ENCODE data around the gene DLX4.
A peak's percentile ranks its signal among the peaks of the same experiment; 100 is the strongest.

Gene DLX4

DNA sequence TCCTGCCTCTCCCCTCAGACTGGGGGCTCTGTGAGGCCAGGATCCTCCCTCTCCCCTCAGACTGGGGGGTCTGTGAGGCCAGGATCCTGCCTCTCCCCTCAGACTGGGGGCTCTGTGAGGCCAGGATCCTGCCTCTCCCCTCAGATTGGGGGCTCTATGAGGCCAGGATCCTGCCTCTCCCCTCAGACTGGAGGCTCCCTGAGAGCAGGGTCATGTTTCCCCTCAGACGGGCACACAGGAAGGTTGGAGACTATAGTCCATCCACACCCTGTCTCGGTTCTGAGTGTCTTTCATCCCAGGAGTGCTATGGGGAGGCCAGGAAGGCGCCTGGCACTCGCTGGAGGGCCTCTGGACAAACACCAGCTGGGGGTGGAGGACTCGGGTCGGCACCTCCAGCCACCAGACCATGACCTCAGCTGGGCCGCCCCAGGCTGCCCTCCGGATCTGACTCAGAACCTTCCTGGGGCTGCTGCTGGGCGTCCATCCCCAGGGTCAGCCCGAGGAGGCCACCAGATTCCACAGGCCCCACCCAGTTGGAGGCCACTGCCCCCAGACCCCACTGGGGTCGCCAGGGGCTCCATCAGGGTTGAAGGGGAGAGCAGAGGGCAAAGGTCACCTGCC, 21.9 kb upstream of the DLX4 start:
- DNase-seq (ENCODE audit: low read depth in 2 of 3, low spot score in 2 of 3), result no peak

DNA sequence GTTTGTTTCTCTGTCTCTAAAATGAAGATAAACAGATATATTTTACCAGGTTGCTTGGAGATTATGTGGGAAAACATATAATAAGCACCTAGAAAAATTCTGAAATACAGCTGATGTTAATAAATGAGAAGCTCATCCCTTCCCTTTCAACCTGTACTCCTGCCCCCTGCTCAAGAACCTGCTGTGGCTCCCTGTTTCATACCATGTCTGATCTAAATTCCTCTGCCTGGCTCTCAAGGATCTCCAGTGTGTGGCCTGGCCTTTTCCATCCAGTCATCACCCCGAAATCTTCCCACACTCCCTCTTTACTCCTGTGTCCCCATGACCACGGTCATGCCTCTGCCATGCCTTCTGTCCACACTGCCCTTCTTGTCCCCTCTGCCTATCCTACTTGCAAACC, 19.4 kb upstream of the DLX4 start:
- DNase-seq (ENCODE audit: low read depth in 2 of 3, low spot score in 2 of 3), result no peak

DNA sequence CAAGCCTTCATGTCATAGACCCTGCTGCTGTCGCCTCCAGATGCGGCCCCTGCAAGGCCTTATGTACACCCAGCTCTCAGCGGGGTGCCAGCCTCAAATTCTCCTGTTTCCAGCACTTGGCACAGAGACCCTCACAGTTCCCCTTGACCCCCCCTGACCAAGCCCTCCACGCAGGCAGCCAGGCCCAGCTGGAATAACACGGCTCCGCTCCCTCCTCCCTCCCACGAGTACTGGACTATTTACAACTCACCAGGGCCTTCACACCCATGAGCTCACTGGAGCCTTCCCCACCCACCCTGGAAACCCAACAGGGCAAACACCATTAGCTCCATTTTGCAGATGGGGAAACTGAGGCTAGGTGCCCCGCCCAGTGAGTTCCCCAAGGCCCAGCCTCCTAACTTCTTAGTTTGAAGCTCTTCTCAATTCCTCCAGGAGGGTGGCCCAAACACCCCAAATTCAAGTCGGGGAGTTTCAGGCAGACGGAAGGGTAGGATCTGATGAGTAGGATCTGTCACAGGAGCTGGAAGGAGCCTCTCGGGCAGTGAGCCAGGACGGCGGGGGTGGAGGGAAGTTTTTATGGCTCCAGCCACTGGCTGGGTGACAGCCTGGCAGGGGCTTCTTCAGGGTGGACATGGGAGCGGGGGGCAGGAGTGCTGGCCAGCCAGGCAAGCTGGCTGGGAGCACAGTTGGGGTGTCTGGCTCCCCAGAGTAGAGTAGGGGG, 17.5 kb upstream of the DLX4 start:
- DNase-seq (ENCODE audit: low read depth in 2 of 3, low spot score in 2 of 3), result no peak

DNA sequence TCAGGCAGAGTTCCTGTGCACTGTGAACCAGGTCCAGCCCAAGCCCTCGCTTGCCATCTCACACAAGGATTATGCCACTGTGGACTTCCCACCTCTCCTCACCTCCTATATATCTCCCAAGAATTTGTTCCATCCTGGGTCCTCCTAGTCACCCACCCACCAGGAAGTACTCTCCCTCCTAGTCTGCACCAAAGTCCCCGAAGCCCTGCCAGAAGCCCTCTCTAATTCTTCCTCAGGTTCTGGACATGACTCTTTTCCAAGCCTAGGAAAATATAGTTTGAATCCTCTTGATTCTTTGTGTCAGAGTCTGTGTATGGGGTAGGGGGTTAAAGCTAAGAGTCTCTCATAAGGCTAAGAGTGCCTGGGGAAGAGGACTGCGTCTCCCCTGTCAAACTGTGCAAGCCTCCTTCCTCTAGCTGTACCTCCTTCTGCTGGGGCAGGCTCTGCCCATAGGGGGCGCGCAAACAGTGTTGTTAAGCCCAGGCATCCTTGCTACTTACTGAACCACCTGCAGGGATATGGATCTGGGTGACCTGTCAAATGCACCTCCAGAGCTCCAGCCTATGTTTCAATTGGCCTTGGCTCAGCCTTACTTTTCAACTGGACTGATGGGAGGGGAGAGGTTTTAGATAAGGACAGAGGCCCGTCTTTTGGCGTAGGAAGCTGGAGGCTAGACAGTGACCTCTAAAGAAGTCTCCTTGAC, 16.6 kb upstream of the DLX4 start:
- DNase-seq (ENCODE audit: low read depth in 2 of 3, low spot score in 2 of 3), result peak; percentile 51 to 64 (median 61)

DNA sequence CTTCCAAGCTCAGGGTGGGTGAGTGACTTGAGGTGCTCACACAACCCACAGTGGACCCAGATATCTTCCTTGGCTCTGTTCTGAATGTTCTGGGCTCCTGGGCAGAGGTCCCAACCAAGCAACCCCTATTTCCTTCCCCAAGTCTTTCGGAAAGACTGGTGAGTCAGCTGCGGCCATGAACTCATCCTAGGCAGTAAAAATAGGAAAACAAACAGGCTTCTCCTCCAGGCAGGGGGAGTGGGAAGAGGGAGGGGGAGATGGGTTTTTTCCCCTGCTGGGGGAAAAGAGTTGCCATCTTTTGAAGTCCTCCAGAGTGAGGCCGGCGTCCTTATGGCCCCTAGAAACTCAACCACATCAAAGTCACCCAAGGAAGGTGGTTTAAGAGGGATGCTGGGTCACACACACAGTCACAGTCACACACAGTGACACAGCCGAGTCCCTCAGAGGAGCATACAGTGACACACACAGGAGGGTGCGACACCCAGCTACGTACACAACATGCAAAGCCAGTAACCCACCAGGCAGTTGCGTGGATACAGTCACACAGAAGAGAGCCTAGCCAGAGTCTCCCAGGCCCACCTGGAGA, 16.0 kb upstream of the DLX4 start:
- no peak for DNase-seq (ENCODE audit: low read depth in 2 of 3, low spot score in 2 of 3)

DNA sequence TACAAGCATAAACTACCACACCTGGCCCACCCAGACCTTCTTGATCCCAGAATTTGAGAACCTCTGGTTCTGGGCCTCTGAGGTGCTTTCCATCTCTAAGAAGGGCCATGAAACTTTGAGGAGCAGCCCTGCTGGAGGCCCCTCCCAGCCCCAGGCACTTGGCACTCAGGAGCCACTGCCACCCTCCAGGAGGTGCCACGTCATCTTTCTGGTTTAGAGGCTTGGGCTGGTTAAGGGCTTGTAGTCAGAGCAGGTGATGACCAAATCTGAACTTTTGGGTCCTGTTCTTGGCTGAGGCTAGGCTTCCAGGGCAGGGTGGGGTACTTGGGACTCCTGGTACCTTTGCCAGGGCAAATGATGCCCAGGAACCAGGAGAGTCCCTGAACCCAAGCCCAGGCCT, 13.8 kb upstream of the DLX4 start:
- DNase-seq (ENCODE audit: low read depth in 2 of 3, low spot score in 2 of 3), result no peak

DNA sequence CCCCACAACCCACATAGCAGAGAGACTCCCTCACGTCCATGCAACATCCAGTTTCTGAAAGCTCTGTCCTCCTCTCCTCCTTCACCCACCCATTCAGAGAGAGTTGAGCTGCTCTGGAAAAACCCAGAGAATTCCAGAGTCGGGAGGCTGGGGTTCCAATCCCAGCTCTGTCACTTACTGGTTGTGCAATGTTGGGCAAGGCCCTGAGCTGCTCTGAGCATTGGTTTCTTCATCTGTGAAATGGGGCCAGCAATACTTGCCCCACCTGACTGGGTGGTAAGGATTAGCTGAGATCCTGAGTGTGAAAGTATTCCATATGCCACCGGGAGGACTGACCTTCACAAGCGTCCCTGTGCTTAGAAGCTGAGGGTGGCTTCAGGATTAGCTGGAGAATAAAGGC, 12.2 kb upstream of the DLX4 start:
- DNase-seq (ENCODE audit: low read depth in 2 of 3, low spot score in 2 of 3), result no peak

DNA sequence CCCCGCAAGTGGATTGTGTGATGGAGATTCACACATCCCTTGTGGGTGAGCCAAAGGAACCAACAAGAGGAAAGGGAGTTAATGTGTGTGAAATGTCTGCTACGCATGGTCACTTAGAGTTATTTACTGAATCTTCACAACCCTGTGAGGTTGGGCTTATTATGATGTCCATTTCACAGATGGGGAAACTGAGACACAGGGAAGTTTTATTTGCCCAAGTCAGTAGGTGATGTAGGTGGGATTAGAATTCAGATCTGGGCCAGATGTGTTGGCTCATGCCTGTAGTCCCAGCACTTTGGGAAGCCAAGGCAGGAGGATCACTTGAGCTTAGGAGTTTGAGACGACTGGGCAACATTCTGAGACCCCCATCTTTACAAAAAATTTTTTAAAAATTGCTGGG, 11.6 kb upstream of the DLX4 start:
- no peak for DNase-seq (ENCODE audit: low read depth in 2 of 3, low spot score in 2 of 3)

DNA sequence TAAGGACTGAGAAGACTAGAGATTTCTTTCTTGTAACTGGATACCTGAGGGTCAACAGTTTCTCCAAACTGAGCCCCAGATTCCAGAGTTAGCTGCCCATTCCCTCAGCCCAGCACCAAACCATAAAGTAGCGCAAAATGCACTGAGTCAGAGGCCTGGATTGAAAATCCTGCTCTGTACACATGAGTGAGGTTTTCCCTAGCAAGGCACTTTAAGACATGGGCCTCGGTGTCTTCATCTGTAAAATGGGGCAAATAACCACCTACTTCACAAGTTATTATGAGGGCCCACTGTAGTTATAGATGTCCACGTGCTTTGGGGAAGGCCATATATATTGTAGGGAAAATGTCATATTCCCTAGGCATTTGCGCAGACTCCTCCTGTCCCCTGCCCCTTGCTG, 10.3 kb upstream of the DLX4 start:
- DNase-seq (ENCODE audit: low read depth in 2 of 3, low spot score in 2 of 3), result no peak

DNA sequence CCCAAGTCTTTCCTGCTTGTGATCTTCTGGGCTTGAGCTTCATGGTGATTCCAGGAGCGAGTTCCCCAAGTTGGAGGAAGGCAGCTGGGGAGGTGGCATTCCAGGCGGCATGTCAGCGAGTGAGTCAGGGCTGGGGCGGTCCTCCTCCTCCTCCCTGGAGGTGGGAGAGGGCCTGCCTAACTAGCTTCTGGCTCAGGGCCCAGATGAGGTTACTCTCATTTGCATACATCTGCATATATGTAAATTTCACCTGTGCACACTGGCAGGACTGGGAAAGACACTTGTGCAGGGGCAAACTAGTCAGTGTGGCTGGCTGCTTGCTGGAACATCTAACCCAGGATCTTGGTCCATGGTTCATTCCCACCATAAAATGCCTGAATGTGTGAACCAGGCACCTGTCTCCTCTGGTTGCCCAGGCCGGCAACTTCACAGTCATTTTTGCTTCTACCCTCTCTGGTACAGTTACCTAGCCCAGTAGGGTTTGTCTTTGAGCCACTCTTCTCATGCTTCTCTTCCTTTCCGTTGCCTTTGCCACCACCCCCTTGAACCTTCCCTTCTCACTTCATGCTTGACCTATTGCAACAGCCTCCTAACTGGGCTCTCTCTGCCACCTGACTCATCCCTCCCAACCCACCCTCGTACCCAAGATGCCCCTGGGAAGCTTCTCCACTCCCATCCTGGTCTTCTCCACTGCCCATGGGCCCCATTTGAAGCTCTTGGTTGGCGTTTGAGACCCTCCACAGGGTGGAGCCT, 9.6 kb upstream of the DLX4 start:
- no peak for DNase-seq (ENCODE audit: low read depth in 2 of 3, low spot score in 2 of 3)

DNA sequence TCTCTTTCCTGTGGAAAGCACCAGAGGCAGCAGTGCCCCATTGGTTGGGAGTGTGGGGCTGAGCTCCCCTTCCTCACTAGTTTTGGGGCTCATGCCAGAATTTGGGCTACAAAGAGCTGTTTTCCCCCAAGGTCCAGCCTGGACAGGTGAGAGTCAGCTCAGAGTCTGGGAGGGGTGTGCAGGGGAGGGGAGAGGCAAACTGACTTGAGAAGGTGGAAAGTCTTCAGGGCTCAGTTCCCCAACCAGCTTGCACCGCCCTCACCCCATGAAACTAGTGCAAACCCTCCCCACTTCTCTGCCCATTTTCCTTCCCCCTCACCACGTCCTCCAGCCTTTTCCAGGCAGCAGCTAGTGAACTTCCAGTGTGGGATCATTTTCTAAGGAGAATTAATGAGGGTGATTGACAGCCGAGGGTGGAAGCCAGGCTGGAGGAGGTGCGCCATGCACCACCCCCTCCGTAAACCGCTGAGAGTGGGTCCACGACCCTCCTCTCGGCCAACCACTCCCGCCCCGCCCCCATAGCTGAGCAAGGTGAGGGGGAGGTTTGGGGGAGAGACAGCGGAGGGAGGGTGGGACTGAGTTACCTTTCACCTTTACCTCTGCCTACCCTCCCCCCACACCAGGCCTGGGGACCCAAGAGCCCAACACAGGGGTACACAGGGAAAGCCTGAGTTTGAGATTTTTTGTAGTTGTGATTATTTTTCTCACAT, 6.2 kb upstream of the DLX4 start:
- no peak for DNase-seq (ENCODE audit: low read depth in 2 of 3, low spot score in 2 of 3)

DNA sequence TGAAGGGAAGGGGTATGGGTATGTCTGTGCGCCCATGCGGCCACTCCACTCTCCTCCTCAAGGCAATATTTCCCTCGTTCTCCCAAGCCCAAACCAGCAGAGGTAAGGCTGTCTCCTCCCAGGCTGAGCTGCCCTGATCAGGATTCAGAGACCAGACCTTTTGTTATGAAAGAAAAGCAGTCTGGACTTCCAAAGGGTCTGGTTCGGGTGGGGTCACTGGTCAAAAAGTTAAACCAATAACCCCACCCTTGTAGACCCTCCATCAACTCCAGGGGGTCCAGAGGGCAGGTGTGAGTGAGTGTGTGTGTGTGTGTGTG, 5.7 kb upstream of the DLX4 start:
- no peak for DNase-seq (ENCODE audit: low read depth in 2 of 3, low spot score in 2 of 3)

DNA sequence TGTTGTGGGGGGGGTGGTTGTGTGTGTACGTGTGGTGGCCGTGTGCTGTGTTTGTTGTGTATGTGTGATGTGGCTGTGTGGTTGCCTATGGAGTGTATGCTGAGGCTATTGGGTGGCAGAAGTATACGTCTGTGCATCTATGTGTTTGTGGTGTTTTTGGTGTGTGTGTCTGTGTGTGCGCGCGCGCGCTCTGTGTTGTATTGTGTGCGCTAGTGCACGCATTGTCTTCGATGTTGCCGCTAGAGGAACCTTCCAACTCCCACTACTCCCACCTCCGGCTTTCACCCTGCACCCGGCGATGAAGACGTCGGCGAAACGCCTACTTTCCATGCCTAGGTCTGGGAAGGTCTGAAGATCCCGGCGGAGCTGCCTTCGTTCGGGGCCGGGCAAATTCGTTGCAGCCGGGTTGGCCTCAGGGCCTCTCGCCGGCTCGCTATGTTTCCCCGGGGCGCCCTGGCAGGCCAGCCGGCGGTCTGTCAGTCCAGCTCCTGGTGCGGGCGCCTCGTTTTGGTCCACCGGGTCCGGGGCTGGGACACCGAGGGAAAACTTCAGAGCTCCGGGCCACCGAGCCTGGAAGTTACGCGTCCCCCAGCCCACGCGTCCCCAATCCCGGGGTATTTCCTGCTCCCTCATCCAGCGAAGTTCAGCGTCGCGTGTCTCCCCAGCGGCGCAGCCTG, 5.2 kb upstream of the DLX4 start:
- DNase-seq (ENCODE audit: low read depth in 2 of 3, low spot score in 2 of 3), result no peak

DNA sequence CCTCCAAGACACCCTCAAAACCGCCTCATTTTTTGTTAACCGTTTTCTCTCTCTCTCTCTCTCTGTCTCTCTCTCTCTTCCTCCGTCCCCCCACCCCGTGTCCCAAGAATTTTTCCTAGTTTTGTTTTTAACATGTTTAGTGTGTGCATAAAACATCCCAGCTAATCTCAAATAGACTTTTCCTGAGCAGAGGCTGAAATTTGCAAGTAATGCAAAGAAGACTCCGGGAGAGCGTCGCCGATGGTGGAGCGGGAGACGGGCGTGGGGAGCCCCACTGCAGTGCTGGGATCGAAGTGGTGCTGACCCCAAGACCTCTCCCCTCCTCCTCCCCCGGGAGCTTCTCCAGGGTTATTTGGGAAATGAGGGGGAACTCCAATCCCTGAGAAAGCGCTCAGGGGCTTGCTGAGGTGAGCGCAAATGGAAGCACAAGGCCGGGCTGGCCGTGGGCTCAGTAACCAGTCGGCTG, 4.7 kb upstream of the DLX4 start:
- DNase-seq (ENCODE audit: low read depth in 2 of 3, low spot score in 2 of 3), result no peak

DNA sequence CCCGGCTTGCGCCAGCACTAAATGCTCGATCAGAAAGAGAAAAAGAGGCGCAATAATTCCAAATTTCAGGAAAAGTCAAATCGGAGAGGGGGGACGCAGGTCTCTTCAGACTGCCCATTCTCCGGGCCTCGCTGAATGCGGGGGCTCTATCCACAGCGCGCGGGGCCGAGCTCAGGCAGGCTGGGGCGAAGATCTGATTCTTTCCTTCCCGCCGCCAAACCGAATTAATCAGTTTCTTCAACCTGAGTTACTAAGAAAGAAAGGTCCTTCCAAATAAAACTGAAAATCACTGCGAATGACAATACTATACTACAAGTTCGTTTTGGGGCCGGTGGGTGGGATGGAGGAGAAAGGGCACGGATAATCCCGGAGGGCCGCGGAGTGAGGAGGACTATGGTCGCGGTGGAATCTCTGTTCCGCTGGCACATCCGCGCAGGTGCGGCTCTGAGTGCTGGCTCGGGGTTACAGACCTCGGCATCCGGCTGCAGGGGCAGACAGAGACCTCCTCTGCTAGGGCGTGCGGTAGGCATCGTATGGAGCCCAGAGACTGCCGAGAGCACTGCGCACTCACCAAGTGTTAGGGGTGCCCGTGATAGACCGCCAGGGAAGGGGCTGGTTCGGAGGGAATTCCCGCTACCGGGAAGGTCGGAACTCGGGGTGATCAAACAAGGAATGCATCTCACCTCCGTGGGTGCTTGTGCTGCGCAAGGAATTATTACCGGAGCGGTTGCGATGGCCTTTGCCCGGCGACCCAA, 4.0 kb upstream of the DLX4 start:
- DNase-seq (ENCODE audit: low read depth in 2 of 3, low spot score in 2 of 3), result no peak

DNA sequence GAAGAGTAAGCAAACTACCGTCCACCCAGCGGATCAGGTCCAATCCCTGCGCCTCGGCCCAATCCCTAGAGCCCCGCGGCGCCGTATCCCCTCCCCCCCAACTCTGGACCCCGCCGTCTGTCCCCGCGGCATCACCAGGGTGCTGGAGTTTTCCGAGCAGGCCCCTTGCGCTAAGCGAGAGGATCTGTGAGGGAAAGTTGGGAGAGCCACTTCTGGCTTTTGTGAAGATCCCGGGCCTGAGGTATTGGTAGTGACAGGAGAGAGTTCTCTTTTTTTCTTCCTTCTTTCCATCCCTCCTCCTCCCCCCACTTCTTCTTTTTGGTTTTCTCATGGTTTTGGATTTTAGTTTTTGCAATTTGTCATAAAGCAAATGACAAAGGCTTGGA, 3.5 kb upstream of the DLX4 start:
- DNase-seq (ENCODE audit: low read depth in 2 of 3, low spot score in 2 of 3), result no peak

DNA sequence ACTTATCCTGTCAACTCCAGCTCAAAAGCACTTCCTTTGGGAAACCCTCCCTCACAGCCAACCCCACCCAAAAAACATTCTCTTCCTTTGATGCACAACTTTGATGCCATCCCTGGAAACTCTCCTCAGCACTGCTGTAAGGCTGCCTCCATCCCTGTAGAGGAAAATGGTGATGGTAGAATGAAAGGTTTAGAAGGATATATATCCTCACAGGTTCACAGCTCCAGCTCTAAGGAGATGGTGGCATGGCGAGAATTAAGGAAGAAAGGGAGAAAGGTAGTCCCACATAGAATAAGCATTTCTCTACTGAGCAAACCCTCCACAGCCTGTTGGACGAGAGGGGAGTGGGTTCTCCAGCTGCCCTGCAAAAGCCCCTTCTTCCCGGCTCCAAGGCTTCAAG, 2.2 kb upstream of the DLX4 start:
- no peak for DNase-seq (ENCODE audit: low read depth in 2 of 3, low spot score in 2 of 3)

DNA sequence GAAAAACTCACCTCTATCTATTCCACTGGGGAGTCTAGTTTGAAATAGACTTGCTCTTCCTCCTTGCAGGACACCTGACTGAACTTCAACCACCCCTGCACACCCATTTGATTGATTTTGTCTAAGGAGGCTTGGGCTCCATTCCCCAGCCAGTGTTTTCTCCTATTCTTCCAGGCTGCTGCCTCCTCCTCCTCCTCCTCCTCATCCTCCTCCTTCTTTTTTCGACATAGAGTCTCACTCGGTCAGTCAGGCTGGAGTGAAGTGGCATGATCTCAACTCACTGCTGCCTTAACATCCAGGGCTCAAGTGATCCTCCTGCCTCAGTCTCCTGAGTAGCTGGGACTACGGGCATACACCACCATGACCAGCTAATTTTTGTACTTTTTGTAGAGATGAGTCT, 1.8 kb upstream of the DLX4 start:
- no peak for DNase-seq (ENCODE audit: low read depth in 2 of 3, low spot score in 2 of 3)

DNA sequence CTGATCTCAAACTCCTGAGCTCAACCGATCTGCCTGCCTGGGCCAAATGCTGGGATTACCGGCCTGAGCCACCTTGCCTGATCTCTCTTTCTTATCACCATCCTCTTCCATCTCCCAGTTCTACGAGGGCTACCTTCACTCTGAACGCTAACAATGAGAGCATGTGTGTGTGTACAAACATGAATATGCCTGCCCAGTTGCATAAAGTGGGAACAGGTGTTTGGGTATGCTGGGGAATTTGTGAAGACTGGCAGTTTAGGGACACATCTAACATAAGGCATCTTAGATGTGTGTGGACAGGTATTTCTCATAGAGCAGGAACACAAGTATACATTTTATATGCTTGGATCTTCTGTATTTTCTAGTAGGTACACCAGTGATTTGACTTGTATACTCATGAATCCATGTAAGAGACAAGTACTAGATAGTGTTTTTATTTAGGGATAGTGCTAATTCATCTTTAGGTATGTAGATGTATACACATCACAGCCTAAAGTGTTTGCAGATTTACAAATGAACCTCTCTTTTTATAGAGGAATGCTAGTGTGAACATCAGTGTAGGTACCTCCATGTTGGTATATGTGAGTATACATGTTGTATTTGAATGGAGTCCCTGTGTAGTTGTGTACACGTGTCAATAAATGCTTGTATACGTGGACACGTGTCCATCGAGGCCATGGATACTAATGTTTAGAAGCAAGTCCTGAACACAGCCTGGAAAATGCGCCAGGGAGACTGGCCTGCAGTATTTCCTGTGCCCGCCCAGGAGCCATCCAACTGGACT, 1.2 kb upstream of the DLX4 start:
- no peak for DNase-seq (ENCODE audit: low read depth in 2 of 3, low spot score in 2 of 3)

Measured in activated CD8-positive, alpha-beta memory T cell treated with anti-CD3 and anti-CD28 coated beads for 48 hours (primary cell).